Choroid plexus epithelial cell (primary cell): ENCODE measurements around the gene VSTM1.

Source experiments
- DNase-seq: peaks from one replicate; pipeline ENCODE4 v3.0.0-alpha.2; 2010; ENCODE audit warnings: low read depth
- H3K4me3 ChIP-seq: 2 replicates; pipeline ENCODE4 v1.5.1; 2011; ENCODE audit warnings: low read depth, mild to moderate bottlenecking, control low read depth, low read length, moderate library complexity
- CTCF ChIP-seq: conservative IDR thresholded peaks from 2 replicates; pipeline ENCODE4 v1.5.1; 2011; ENCODE audit warnings: low read depth, mild to moderate bottlenecking, control low read depth, inconsistent platforms, low read length, moderate library complexity

VSTM1 gene

DNA sequence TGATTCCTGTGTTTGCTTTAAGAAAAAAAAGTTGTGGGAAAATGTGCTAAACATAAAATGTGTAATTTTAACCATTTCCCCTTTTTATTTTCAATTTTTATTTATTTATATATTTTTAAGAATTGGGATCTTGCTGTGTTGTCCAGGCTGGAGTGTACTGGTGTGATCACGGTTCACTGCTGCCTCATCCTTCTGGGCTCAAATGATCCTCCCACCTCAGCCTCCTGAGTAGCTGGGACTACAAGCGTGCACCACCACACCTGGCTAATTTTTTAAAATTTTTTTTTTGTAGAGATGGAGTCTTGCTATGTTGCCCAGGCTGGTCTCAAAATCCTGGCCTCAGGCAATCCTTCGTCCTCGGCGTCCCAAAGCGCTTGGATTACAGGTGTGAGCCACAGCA is 53.2 kb downstream of the VSTM1 start:
- no peak overlapping the region for H3K4me3 ChIP-seq
- DNase-seq = no peak
- no peak for TF ChIP-seq CTCF

DNA sequence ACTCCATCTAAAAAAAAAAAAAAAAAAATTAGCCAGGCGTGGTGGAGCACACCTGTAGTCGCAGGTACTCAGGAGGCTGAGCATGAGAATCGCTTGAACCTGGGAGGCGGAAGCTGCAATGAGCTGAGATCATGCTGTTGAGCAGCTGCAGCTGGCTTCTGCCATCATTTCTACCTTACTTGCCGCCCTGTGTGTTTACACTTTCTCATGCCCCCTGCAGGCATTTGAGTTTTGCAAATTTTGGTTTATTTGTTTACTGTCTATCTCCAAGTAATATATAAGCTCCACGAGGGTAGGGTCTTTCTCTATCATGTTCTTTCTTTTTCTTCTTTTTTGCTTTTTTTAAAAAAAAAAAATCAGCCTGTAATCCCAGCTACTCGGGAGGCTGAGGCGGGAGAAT is 54.3 kb downstream of the VSTM1 start:
- H3K4me3 ChIP-seq = no peak overlapping the region
- no peak for DNase-seq
- TF ChIP-seq CTCF = peak; percentile 11

DNA sequence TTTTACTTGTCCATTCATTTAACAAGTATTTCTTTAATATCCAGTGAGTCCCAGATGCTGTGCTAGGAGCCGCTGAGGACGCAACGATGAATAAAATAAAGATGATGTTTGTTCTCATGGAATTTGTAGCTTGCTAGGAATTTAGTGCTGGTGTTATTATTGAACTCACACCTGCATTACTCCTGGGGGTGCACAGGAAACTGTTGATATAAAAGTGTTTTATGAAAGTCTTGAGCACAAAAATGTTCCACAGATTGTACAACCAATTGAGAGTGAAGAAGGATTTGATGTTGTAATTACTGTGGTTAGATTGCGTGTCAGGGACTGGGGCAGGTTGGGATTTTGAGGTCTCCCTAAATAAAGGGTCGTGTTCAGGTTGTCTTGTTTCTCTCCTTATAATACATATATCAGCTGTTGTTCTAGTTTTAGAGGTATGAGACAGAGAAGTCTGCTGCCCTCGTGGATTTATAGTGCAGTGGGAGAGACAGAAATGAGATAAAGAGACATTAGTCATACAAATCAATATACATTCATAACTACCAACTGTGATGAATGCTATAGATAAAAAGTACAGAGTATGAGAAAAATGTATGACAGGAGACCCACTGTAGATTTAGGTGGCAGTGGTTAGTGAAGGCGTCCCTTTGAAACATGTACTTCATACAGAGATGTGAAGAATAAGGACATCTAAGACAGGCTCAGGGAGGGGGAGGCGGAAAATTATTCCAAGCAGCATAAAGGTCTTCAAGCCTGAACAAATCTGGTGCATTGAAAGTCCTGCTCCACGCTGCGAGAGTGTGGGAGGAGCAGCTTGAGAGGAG is 61.0 kb downstream of the VSTM1 start:
- DNase-seq = peak; percentile 47
- no peak overlapping the region for H3K4me3 ChIP-seq
- no peak for TF ChIP-seq CTCF

DNA sequence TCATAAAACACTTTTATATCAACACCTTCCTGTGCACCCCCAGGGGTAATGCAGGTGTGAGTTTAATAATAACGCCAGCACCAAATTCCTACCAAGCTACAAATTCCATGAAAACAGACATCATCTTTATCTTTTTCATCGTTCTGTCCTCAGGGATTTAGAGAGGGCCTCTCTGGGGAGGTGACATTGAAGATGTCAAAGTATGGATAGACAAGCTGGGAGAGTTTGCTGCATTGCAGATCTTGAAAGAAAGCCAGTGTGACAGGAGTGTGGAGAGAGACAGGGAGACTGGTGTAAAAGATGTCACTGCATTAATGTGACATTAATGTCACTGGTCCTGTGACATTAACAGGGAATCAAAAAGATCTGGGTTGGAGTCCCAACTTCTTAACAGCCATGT is 62.2 kb downstream of the VSTM1 start:
- no peak overlapping the region for H3K4me3 ChIP-seq
- DNase-seq = no peak
- TF ChIP-seq CTCF = no peak

- no peak for TF ChIP-seq CTCF
- DNase-seq = no peak
- no peak overlapping the region for H3K4me3 ChIP-seq
Measured at GRCh38 chr19:53999694-54000093, 64.0 kb downstream of the VSTM1 start.

- H3K4me3 ChIP-seq = no peak overlapping the region
- no peak for TF ChIP-seq CTCF
- no peak for DNase-seq
Measured at GRCh38 chr19:53998223-53998622, 65.5 kb downstream of the VSTM1 start.

DNA sequence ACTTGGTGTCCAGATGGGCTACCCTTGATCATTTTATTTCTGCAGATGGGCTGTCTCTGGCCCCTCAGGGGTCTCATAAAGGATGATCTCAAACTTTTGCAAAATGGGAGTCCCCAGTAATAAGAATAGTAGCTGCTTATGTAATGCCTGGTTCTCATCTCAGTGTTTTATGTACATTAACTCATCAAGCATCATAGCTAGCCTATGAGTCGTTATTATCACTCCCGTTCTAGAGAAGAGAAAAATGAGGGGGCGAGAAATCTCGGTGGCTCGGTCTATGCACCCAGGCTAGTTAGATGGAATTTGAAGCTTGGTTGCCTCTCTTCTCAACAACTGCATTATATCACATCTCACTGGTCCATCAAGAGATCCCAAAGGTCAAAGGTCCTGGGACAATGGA is 68.9 kb downstream of the VSTM1 start:
- no peak for DNase-seq
- no peak for TF ChIP-seq CTCF
- no peak overlapping the region for H3K4me3 ChIP-seq
